Osteoblast (primary cell): ENCODE results near the gene RWDD2A. TPM values are rescaled to one million over a fixed set of nuclear protein-coding genes. Genes with fewer than 3 reads are reported as not detected.

Experiments used
- DNase-seq: peaks from one replicate; pipeline ENCODE4 v3.0.0; 2011; ENCODE audit warnings: low spot score, mixed read lengths; ENCODE audit not compliant: insufficient read length; ENCODE audit errors: missing footprints
- H2AFZ ChIP-seq: 2 replicates; pipeline ENCODE4 v1.6.0; 2011; ENCODE audit warnings: mild to moderate bottlenecking, low read length
- H3K27ac ChIP-seq: 2 replicates; pipeline ENCODE4 v1.5.1; 2011; ENCODE audit warnings: mild to moderate bottlenecking, low read depth, low read length, moderate library complexity
- H3K27me3 ChIP-seq: 2 replicates; pipeline ENCODE4 v1.6.0; 2012; ENCODE audit warnings: mild to moderate bottlenecking, control low read depth, inconsistent platforms, low read length, moderate library complexity; ENCODE audit not compliant: insufficient read depth
- H3K36me3 ChIP-seq: 2 replicates; pipeline ENCODE4 v1.5.1; 2011; ENCODE audit warnings: mild to moderate bottlenecking, low read length, control low read depth, moderate library complexity; ENCODE audit not compliant: insufficient read depth
- H3K4me1 ChIP-seq: 2 replicates; pipeline ENCODE4 v1.5.1; 2011; ENCODE audit warnings: mild to moderate bottlenecking, low read length, control low read depth, moderate library complexity; ENCODE audit not compliant: insufficient read depth
- H3K4me2 ChIP-seq: 2 replicates; pipeline ENCODE4 v1.6.0; 2011; ENCODE audit warnings: mild to moderate bottlenecking, low read length; ENCODE audit not compliant: insufficient read depth
- H3K4me3 ChIP-seq: fragments of 200-600 bp; sonication (generic); 3 replicates; pipeline ENCODE4 v1.5.1; 2012; ENCODE audit warnings: mild to moderate bottlenecking, low read length, inconsistent platforms; ENCODE audit not compliant: insufficient read depth
- H3K79me2 ChIP-seq: 2 replicates; pipeline ENCODE4 v1.6.0; 2012; ENCODE audit warnings: mild to moderate bottlenecking, low read length, control low read depth, inconsistent platforms; ENCODE audit not compliant: insufficient read depth
- H3K9me3 ChIP-seq: 2 replicates; pipeline ENCODE4 v1.5.1; 2011; ENCODE audit warnings: low read depth, low read length, control low read depth
- H4K20me1 ChIP-seq: 2 replicates; pipeline ENCODE4 v1.6.0; 2012; ENCODE audit warnings: mild to moderate bottlenecking, low read length, control low read depth; ENCODE audit not compliant: insufficient read depth
- CTCF ChIP-seq: IDR thresholded peaks from 2 replicates; pipeline ENCODE4 v1.5.1; 2011; ENCODE audit warnings: mild to moderate bottlenecking, low read depth, low read length, moderate library complexity; ENCODE audit errors: extremely low read depth
- total RNA-seq: library from RNA; depleted of rRNA; stranded (reverse); fragments of >200 nt; gene quantifications from 2 replicates; pipeline ENCODE4 v1.2.3, GENCODE V29; 2012

The RWDD2A gene
- total RNA-seq, 1 donor, result 5.4 TPM

DNA sequence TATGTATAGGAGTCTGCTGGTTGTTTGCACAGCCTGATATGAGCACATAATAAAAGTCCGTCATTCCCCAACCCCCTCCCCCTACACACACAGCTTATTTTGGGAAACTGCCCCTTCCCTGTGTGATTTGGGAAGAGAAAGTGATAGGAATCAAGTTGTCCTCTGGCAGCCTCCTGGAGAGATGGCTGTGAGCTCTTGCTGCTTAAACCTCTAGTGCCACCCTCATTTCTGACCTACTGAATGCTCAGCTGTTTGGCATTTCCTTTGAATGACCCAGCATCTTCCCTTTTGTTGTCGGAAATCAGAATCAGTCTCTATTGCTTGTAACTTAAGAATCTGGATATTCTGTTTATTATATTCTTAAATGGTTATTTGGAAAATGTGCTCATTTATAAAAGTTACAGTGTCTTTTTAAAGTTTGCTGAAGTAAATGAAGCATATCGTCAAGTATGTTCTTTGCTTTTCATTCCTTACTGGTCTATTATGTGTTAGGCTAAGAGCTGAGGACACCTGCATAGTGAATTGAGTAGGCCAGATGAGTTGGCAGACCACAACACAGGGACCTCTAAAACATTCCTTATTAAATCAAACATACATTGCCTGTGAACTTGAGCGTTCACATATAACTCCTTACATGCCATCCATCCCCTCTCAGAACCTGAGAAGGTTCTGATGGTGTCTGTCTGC is 5.5 kb downstream of the RWDD2A start:
- Histone ChIP-seq H3K4me1 (peaks cover 34% of the 10 kb centered on the region), H3K36me3 (peaks cover 15% of the 10 kb centered on the region), H2AFZ (peak overlapping the region; percentile 3), H3K27me3 (no peaks in the 10 kb centered on the region), H3K4me2 (peak overlapping the region; percentile 18), H4K20me1 (peaks cover 5% of the 10 kb centered on the region), H3K9me3 (no peaks in the 10 kb centered on the region), H3K79me2 (peaks cover 9% of the 10 kb centered on the region), H3K27ac (peak overlapping the region; percentile 38), H3K4me3 (no peak overlapping the region)
- no peak for TF ChIP-seq CTCF
- peak; percentile 69 for DNase-seq

DNA sequence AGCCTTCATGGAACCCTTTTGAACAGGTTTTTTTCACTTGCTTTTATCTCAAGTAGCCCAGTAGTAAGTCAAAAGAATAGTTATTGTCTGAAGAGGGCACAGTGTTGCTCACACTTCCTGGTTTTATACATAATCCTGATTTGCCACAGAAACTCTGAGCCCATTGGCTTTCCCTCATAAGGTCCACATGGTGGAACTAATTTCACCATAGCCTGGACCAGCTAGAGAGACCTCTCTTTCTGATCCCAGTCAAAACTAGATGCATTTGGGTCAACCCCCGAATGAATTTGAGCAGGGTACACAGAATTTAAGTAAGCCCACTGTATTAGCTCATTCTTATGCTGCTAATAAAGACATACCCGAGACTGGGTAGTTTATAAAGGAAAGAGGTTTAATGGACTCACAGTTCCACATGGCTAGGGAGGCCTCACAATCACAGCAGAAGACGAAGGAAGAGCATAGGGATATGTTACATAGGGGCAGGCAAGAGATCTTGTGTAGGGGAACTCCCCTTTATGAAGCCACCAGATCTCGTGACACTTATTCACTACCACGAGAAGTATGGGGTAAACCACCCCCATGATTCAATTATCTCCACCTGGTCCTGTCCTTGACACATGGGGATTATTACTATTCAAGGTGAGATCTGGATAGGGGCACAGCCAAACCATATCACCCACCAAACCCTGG is 6.2 kb downstream of the RWDD2A start:
- peaks cover 15% of the 10 kb centered on the region for H3K36me3 ChIP-seq
- H3K9me3 ChIP-seq, result no peaks in the 10 kb centered on the region
- no peak for TF ChIP-seq CTCF
- DNase-seq, result no peak
- peaks cover 1% of the 10 kb centered on the region for H4K20me1 ChIP-seq
- peaks cover 29% of the 10 kb centered on the region for H3K4me1 ChIP-seq
- H3K4me2 ChIP-seq, result peak overlapping the region; percentile 18
- H3K79me2 ChIP-seq, result peaks cover 2% of the 10 kb centered on the region
- no peaks in the 10 kb centered on the region for H3K27me3 ChIP-seq
- no peak overlapping the region for H3K4me3 ChIP-seq
- peak overlapping the region; percentile 57 for H3K27ac ChIP-seq
- H2AFZ ChIP-seq, result peak overlapping the region; percentile 3

DNA sequence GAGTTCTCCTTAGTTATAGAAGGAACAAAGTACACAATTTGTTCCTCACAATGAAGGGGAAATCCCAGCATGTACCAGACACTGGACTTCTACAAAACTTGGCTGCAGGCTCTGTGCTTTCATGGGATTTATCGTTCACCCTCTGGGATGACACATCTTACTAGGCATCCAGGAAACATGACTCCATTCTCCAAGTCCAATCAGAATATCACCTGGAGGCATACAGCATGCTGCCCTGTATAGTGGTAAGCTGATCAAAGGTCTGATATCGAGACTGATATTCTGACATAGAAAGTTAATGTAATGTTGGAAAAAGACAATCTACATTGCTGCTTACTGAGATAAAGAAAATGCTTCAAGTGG is 6.7 kb downstream of the RWDD2A start:
- peaks cover 24% of the 10 kb centered on the region for H3K4me1 ChIP-seq
- no peaks in the 10 kb centered on the region for H4K20me1 ChIP-seq
- peak; percentile 91 for DNase-seq
- peak overlapping the region; percentile 4 for H3K4me2 ChIP-seq
- H2AFZ ChIP-seq, result no peak overlapping the region
- TF ChIP-seq CTCF, result no peak
- peak overlapping the region; percentile 57 for H3K27ac ChIP-seq
- no peaks in the 10 kb centered on the region for H3K79me2 ChIP-seq
- peaks cover 15% of the 10 kb centered on the region for H3K36me3 ChIP-seq
- H3K9me3 ChIP-seq, result no peaks in the 10 kb centered on the region
- H3K4me3 ChIP-seq, result no peak overlapping the region
- H3K27me3 ChIP-seq, result no peaks in the 10 kb centered on the region

DNA sequence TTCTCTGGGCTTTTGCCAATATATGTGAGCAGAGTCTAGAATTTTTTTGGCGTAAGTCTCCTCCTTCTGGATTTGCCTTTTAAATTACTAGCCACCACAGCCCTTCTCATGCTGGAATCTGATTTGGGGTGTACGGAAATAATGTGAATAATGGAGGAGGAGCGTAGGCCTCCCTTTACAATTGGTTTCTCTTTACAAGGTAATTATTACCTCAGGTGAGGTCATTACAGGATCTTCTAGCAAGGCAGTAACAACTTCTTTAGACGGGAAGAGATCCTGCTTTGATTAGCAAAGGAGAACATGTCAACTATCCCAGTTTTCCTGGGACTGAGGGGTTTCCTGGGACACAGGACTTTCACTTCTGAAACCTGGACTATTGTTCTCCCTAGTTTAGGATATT is 8.9 kb downstream of the RWDD2A start:
- TF ChIP-seq CTCF, result no peak
- Histone ChIP-seq H3K4me1 (peaks cover 24% of the 10 kb centered on the region), H3K4me3 (no peak overlapping the region), H3K79me2 (no peaks in the 10 kb centered on the region), H3K9me3 (no peaks in the 10 kb centered on the region), H3K27me3 (no peaks in the 10 kb centered on the region), H4K20me1 (no peaks in the 10 kb centered on the region), H3K36me3 (peaks cover 6% of the 10 kb centered on the region), H2AFZ (no peak overlapping the region), H3K4me2 (no peak overlapping the region), H3K27ac (no peak overlapping the region)
- DNase-seq, result no peak
